ENCODE results near the gene GNAQ.
A peak's percentile ranks its signal among the peaks of the same experiment; 100 is the strongest.

GNAQ gene

GRCh38 chr9:77891128-77891800, 140.3 kb downstream of the GNAQ start:
- H3K79me1 ChIP-seq (ENCODE audit: low read length): no peaks in the 10 kb centered on the region
- no peak overlapping the region for H3K18ac ChIP-seq (ENCODE audit: low read length)
- no peaks in the 10 kb centered on the region for H3K79me2 ChIP-seq (ENCODE audit: control insufficient read depth, insufficient read depth, low read length, poor library complexity)
- no peak for DNase-seq
- no peak overlapping the region for H3K27ac ChIP-seq (ENCODE audit: low read depth, low read length)
- H4K91ac ChIP-seq (ENCODE audit: low read depth, low read length): no peak overlapping the region
- no peak overlapping the region for H2BK5ac ChIP-seq (ENCODE audit: low read depth, low read length, poor library complexity)
- H3K9me3 ChIP-seq (ENCODE audit: insufficient read depth, low read depth, low read length): no peaks in the 10 kb centered on the region
- H2AFZ ChIP-seq (ENCODE audit: insufficient read depth, low read length, poor library complexity): no peak overlapping the region
- H3K14ac ChIP-seq (ENCODE audit: low read length): no peak overlapping the region
- H2BK120ac ChIP-seq (ENCODE audit: insufficient read depth, low read length, poor library complexity): no peak overlapping the region
- H3K4me3 ChIP-seq (ENCODE audit: low read depth, low read length): no peak overlapping the region
- no peaks in the 10 kb centered on the region for H3K36me3 ChIP-seq (ENCODE audit: control insufficient read depth in 1 of 2, insufficient read depth in 2 of 2, low read length in 2 of 2)
- H3K9ac ChIP-seq (ENCODE audit: low read length): no peak overlapping the region
- H3K27me3 ChIP-seq (ENCODE audit: insufficient read depth, low read length): no peaks in the 10 kb centered on the region
- H3K4ac ChIP-seq (ENCODE audit: low read depth, low read length): no peak overlapping the region
- no peak overlapping the region for H3K23ac ChIP-seq (ENCODE audit: low read length)
- H4K12ac ChIP-seq (ENCODE audit: low read depth, low read length): no peak overlapping the region
- peaks cover 0 to 7% of the 10 kb centered on the region in 2 experiments for H3K4me1 ChIP-seq (ENCODE audit: control insufficient read depth in 1 of 2, insufficient read depth in 2 of 2, low read length in 2 of 2)
- H4K8ac ChIP-seq (ENCODE audit: low read depth, low read length): no peak overlapping the region
- H2BK12ac ChIP-seq (ENCODE audit: low read length): no peak overlapping the region
- no peak overlapping the region for H2AK5ac ChIP-seq (ENCODE audit: low read length)
- no peak overlapping the region for H3K4me2 ChIP-seq (ENCODE audit: low read length)
- no CpG with 5 or more reads among the region's 8 CpGs for WGBS (ENCODE audit: extremely low coverage, insufficient coverage, insufficient read length)

- Histone ChIP-seq H3K14ac (ENCODE audit: low read length) (no peak overlapping the region), H4K8ac (ENCODE audit: low read depth, low read length) (no peak overlapping the region), H3K9me3 (ENCODE audit: insufficient read depth, low read depth, low read length) (no peaks in the 10 kb centered on the region), H3K4me3 (ENCODE audit: low read depth, low read length) (no peak overlapping the region), H3K4ac (ENCODE audit: low read depth, low read length) (no peak overlapping the region), H3K23ac (ENCODE audit: low read length) (no peak overlapping the region), H2AFZ (ENCODE audit: insufficient read depth, low read length, poor library complexity) (no peak overlapping the region), H2BK5ac (ENCODE audit: low read depth, low read length, poor library complexity) (no peak overlapping the region), H3K9ac (ENCODE audit: low read length) (no peak overlapping the region), H2AK5ac (ENCODE audit: low read length) (no peak overlapping the region), H3K36me3 (ENCODE audit: control insufficient read depth in 1 of 2, insufficient read depth in 2 of 2, low read length in 2 of 2) (no peaks in the 10 kb centered on the region), H3K4me2 (ENCODE audit: low read length) (no peak overlapping the region), H4K91ac (ENCODE audit: low read depth, low read length) (no peak overlapping the region), H2BK12ac (ENCODE audit: low read length) (no peak overlapping the region), H3K27ac (ENCODE audit: low read depth, low read length) (no peak overlapping the region), H4K12ac (ENCODE audit: low read depth, low read length) (no peak overlapping the region), H3K79me2 (ENCODE audit: control insufficient read depth, insufficient read depth, low read length, poor library complexity) (peaks cover 2% of the 10 kb centered on the region), H3K18ac (ENCODE audit: low read length) (no peak overlapping the region), H3K27me3 (ENCODE audit: insufficient read depth, low read length) (no peaks in the 10 kb centered on the region), H3K4me1 (ENCODE audit: control insufficient read depth in 1 of 2, insufficient read depth in 2 of 2, low read length in 2 of 2) (peaks cover 13 to 20% of the 10 kb centered on the region in 2 experiments), H2BK120ac (ENCODE audit: insufficient read depth, low read length, poor library complexity) (no peak overlapping the region), H3K79me1 (ENCODE audit: low read length) (peaks cover 13% of the 10 kb centered on the region)
- WGBS (ENCODE audit: extremely low coverage, insufficient coverage, insufficient read length): no CpG with 5 or more reads among the region's 2 CpGs
- no peak for DNase-seq
These were observed 143.9 kb downstream of the GNAQ start for GRCh38 chr9:77887662-77888061.

GRCh38 chr9:77885104-77885672, 146.4 kb downstream of the GNAQ start:
- Histone ChIP-seq H3K4me3 (ENCODE audit: low read depth, low read length) (no peak overlapping the region), H2BK120ac (ENCODE audit: insufficient read depth, low read length, poor library complexity) (peak overlapping the region; percentile 81), H4K91ac (ENCODE audit: low read depth, low read length) (peak overlapping the region; percentile 51), H2AFZ (ENCODE audit: insufficient read depth, low read length, poor library complexity) (no peak overlapping the region), H3K4ac (ENCODE audit: low read depth, low read length) (no peak overlapping the region), H2BK5ac (ENCODE audit: low read depth, low read length, poor library complexity) (peak overlapping the region; percentile 77), H4K12ac (ENCODE audit: low read depth, low read length) (no peak overlapping the region), H2AK5ac (ENCODE audit: low read length) (peak overlapping the region; percentile 74), H3K36me3 (ENCODE audit: control insufficient read depth in 1 of 2, insufficient read depth in 2 of 2, low read length in 2 of 2) (no peaks in the 10 kb centered on the region), H3K14ac (ENCODE audit: low read length) (no peak overlapping the region), H3K9ac (ENCODE audit: low read length) (no peak overlapping the region), H3K27me3 (ENCODE audit: insufficient read depth, low read length) (no peaks in the 10 kb centered on the region), H3K4me2 (ENCODE audit: low read length) (no peak overlapping the region), H3K18ac (ENCODE audit: low read length) (peak overlapping the region; percentile 51), H3K9me3 (ENCODE audit: insufficient read depth, low read depth, low read length) (no peaks in the 10 kb centered on the region), H3K23ac (ENCODE audit: low read length) (no peak overlapping the region), H3K27ac (ENCODE audit: low read depth, low read length) (peak overlapping the region; percentile 95), H3K79me2 (ENCODE audit: control insufficient read depth, insufficient read depth, low read length, poor library complexity) (peaks cover 2% of the 10 kb centered on the region), H3K79me1 (ENCODE audit: low read length) (peaks cover 24% of the 10 kb centered on the region), H4K8ac (ENCODE audit: low read depth, low read length) (peak overlapping the region; percentile 43), H3K4me1 (ENCODE audit: control insufficient read depth in 1 of 2, insufficient read depth in 2 of 2, low read length in 2 of 2) (peaks cover 25 to 32% of the 10 kb centered on the region in 2 experiments), H2BK12ac (ENCODE audit: low read length) (peak overlapping the region; percentile 69)
- no CpG with 5 or more reads among the region's 3 CpGs for WGBS (ENCODE audit: extremely low coverage, insufficient coverage, insufficient read length)
- no peak for DNase-seq

GRCh38 chr9:77883846-77884771, 147.5 kb downstream of the GNAQ start:
- H3K79me2 ChIP-seq (ENCODE audit: control insufficient read depth, insufficient read depth, low read length, poor library complexity): peaks cover 2% of the 10 kb centered on the region
- H3K4me3 ChIP-seq (ENCODE audit: low read depth, low read length): no peak overlapping the region
- H2AK5ac ChIP-seq (ENCODE audit: low read length): peak overlapping the region; percentile 59
- DNase-seq: peak; percentile 67 to 94
- peak overlapping the region; percentile 56 for H3K18ac ChIP-seq (ENCODE audit: low read length)
- peak overlapping the region; percentile 95 for H3K27ac ChIP-seq (ENCODE audit: low read depth, low read length)
- no peak overlapping the region for H4K8ac ChIP-seq (ENCODE audit: low read depth, low read length)
- H4K91ac ChIP-seq (ENCODE audit: low read depth, low read length): peak overlapping the region; percentile 87
- peak overlapping the region; percentile 3 for H3K9ac ChIP-seq (ENCODE audit: low read length)
- H2AFZ ChIP-seq (ENCODE audit: insufficient read depth, low read length, poor library complexity): no peak overlapping the region
- no peak overlapping the region for H3K4ac ChIP-seq (ENCODE audit: low read depth, low read length)
- peak overlapping the region; percentile 91 for H2BK5ac ChIP-seq (ENCODE audit: low read depth, low read length, poor library complexity)
- peak overlapping the region; percentile 64 for H3K14ac ChIP-seq (ENCODE audit: low read length)
- H3K9me3 ChIP-seq (ENCODE audit: insufficient read depth, low read depth, low read length): no peaks in the 10 kb centered on the region
- H3K23ac ChIP-seq (ENCODE audit: low read length): no peak overlapping the region
- H3K27me3 ChIP-seq (ENCODE audit: insufficient read depth, low read length): no peaks in the 10 kb centered on the region
- peak overlapping the region; percentile 87 for H2BK120ac ChIP-seq (ENCODE audit: insufficient read depth, low read length, poor library complexity)
- H3K4me2 ChIP-seq (ENCODE audit: low read length): peak overlapping the region; percentile 55
- no CpG with 5 or more reads among the region's 5 CpGs for WGBS (ENCODE audit: extremely low coverage, insufficient coverage, insufficient read length)
- H4K12ac ChIP-seq (ENCODE audit: low read depth, low read length): peak overlapping the region; percentile 36
- no peaks in the 10 kb centered on the region for H3K36me3 ChIP-seq (ENCODE audit: control insufficient read depth in 1 of 2, insufficient read depth in 2 of 2, low read length in 2 of 2)
- H3K4me1 ChIP-seq (ENCODE audit: control insufficient read depth in 1 of 2, insufficient read depth in 2 of 2, low read length in 2 of 2): peaks cover 28 to 35% of the 10 kb centered on the region in 2 experiments
- H3K79me1 ChIP-seq (ENCODE audit: low read length): peaks cover 27% of the 10 kb centered on the region
- peak overlapping the region; percentile 79 for H2BK12ac ChIP-seq (ENCODE audit: low read length)
